HCT116 (cell line): ENCODE measurements around the gene ST7. TPM values are rescaled to one million over a fixed set of nuclear protein-coding genes. Genes with fewer than 3 reads are reported as not detected.

Experiments used
- ATAC-seq: fragments of 200-7000 bp; cut with Tn5 transposase; 2 replicates; pipeline ENCODE4 v1.9.1; 2020; ENCODE audit warnings: mild to moderate bottlenecking, moderate library complexity
- BruUV-seq: library from RNA; stranded (reverse); fragments of 400-500 nt; replicated peaks from 2 replicates; lab custom pipeline; 2021; lab: Mats Ljungman, UMichigan
- CTCF ChIA-PET: fragments of 300-600 bp; sonication (Branson Sonifier 250); formaldehyde crosslinking; loops from one replicate; lab custom pipeline; 2021; ENCODE audit warnings: antibody characterized with exemption; lab: Charles Lee
- POLR2A ChIA-PET: fragments of 300-600, 350-600 bp; sonication (Branson Sonifier 250); formaldehyde crosslinking; loops from one replicate; lab custom pipeline; 2021; ENCODE audit warnings: antibody characterized with exemption; lab: Charles Lee
- RAD21 ChIA-PET, 2 experiments: fragments of 300-600 bp; sonication (Branson Sonifier 250); formaldehyde crosslinking; loops; one replicate each; lab custom pipeline; 2023; ENCODE audit warnings: low total read pairs in 2 of 2; ENCODE audit not compliant: uncharacterized antibody in 2 of 2, unreplicated experiment in 2 of 2, low non-redundant PET in 1 of 2; lab: Charles Lee
- DNase-seq: peaks from one replicate; pipeline ENCODE4 v3.0.0-alpha.2; 2010; ENCODE audit warnings: low read depth, low spot score
- H2AFZ ChIP-seq: fragments of 200-600 bp; shearing (Covaris generic), sonication (generic); 2 replicates; pipeline ENCODE4 v1.6.1; 2017; ENCODE audit warnings: low read depth, mixed run types, mixed read lengths, antibody characterized with exemption, low read length; ENCODE audit not compliant: poor library complexity, severe bottlenecking
- H3K27ac ChIP-seq: 2 replicates; pipeline ENCODE4 v1.5.1; 2012; ENCODE audit warnings: low read depth, low read length
- H3K27me3 ChIP-seq: fragments of 200-600 bp; sonication (generic); 2 replicates; pipeline ENCODE4 v1.6.1; 2016; ENCODE audit warnings: mixed run types, low read length, mixed read lengths; ENCODE audit not compliant: insufficient read depth
- H3K36me3 ChIP-seq, 2 experiments: fragments of 200-500 bp in 1 of 2; fragments of 200-600 bp in 1 of 2; sonication (Bioruptor generic) in 1 of 2; sonication (generic) in 1 of 2; 2 replicates each; pipeline versions ENCODE4 v1.5.1 to v1.6.1; 2014 to 2016; ENCODE audit warnings: low read length in 2 of 2, inconsistent platforms in 1 of 2, mixed read lengths in 1 of 2, mixed run types in 1 of 2; ENCODE audit not compliant: insufficient read depth in 2 of 2, control insufficient read depth in 1 of 2
- H3K4me1 ChIP-seq, 2 experiments: fragments of 200-600 bp in 1 of 2; sonication (generic) in 1 of 2; 2 replicates each; pipeline versions ENCODE4 v1.5.1 to v1.6.1; 2012 to 2017; ENCODE audit warnings: low read length in 2 of 2, inconsistent platforms in 1 of 2, mild to moderate bottlenecking in 1 of 2, mixed read lengths in 1 of 2, mixed run types in 1 of 2, moderate library complexity in 1 of 2; ENCODE audit not compliant: insufficient read depth in 2 of 2, control insufficient read depth in 1 of 2
- H3K4me2 ChIP-seq: fragments of 200-600 bp; sonication (generic); 2 replicates; pipeline ENCODE4 v1.6.1; 2017; ENCODE audit warnings: mixed run types, low read length, mixed read lengths
- H3K4me3 ChIP-seq, 2 experiments: fragments of 200-600 bp in 1 of 2; sonication (generic) in 1 of 2; replicated peaks in 1 of 2; 2 replicates each; pipeline ENCODE4 v1.5.1; 2011 to 2016; ENCODE audit warnings: low read length in 2 of 2, control low read depth in 1 of 2, low read depth in 1 of 2, mild to moderate bottlenecking in 1 of 2, mixed read lengths in 1 of 2, mixed run types in 1 of 2
- H3K79me2 ChIP-seq: fragments of 200-600 bp; sonication (generic); 2 replicates; pipeline ENCODE4 v1.6.1; 2017; ENCODE audit warnings: mild to moderate bottlenecking, mixed run types, low read length, moderate library complexity, mixed read lengths; ENCODE audit not compliant: insufficient read depth
- H3K9ac ChIP-seq: fragments of 200-600 bp; sonication (generic); 2 replicates; pipeline ENCODE4 v1.6.1; 2016; ENCODE audit warnings: low read length, mixed read lengths
- H3K9me2 ChIP-seq: fragments of 200-600 bp; sonication (generic), shearing (Covaris generic); 2 replicates; pipeline ENCODE4 v1.6.1; 2017; ENCODE audit warnings: mixed run types, mild to moderate bottlenecking, moderate library complexity; ENCODE audit not compliant: insufficient read depth
- H3K9me3 ChIP-seq, 2 experiments: fragments of 200-500 bp in 1 of 2; fragments of 200-600 bp in 1 of 2; sonication (Bioruptor generic) in 1 of 2; sonication (generic) in 1 of 2; 2 replicates each; pipeline ENCODE4 v1.6.1; 2014 to 2017; ENCODE audit warnings: low read length in 2 of 2, mixed read lengths in 2 of 2, inconsistent platforms in 1 of 2, low read depth in 1 of 2, mild to moderate bottlenecking in 1 of 2, mixed run types in 1 of 2, moderate library complexity in 1 of 2; ENCODE audit not compliant: control insufficient read depth in 1 of 2, insufficient read depth in 1 of 2
- H4K20me1 ChIP-seq: fragments of 200-600 bp; sonication (generic), shearing (Covaris generic); 2 replicates; pipeline ENCODE4 v1.6.1; 2017; ENCODE audit warnings: mixed run types, mild to moderate bottlenecking, moderate library complexity; ENCODE audit not compliant: insufficient read depth
- CBX3 ChIP-seq: IDR thresholded peaks from 2 replicates; pipeline ENCODE4 v1.6.1; 2012; ENCODE audit warnings: low read depth
- CEBPB ChIP-seq: IDR thresholded peaks from 2 replicates; pipeline ENCODE4 v1.6.1; 2012; ENCODE audit warnings: low read depth
- EGR1 ChIP-seq: IDR thresholded peaks from 2 replicates; pipeline ENCODE4 v1.6.1; 2012; ENCODE audit warnings: low read depth
- ELF1 ChIP-seq: IDR thresholded peaks from 2 replicates; pipeline ENCODE4 v1.6.1; 2012; ENCODE audit warnings: low read depth, borderline replicate concordance
- EZH2phosphoT487 ChIP-seq: fragments of 200-600 bp; IDR thresholded peaks from 2 replicates; pipeline ENCODE4 v1.6.1; 2018; ENCODE audit warnings: antibody characterized with exemption, borderline replicate concordance
- FOSL1 ChIP-seq: IDR thresholded peaks from 2 replicates; pipeline ENCODE4 v1.6.1; 2012; ENCODE audit warnings: low read depth
- JUND ChIP-seq: IDR thresholded peaks from 2 replicates; pipeline ENCODE4 v1.6.1; 2012
- POLR2AphosphoS5 ChIP-seq: IDR thresholded peaks from 2 replicates; pipeline ENCODE4 v1.6.1; 2011; ENCODE audit warnings: mild to moderate bottlenecking, low read depth, low read length, moderate library complexity
- RAD21 ChIP-seq: IDR thresholded peaks from 2 replicates; pipeline ENCODE4 v1.6.1; 2012; ENCODE audit warnings: low read depth, mild to moderate bottlenecking
- TCF7L2 ChIP-seq: IDR thresholded peaks from 2 replicates; pipeline ENCODE4 v1.7.0; 2011; ENCODE audit warnings: borderline replicate concordance, inconsistent platforms; ENCODE audit not compliant: insufficient read depth, insufficient read length; ENCODE audit errors: extremely low read depth
- YY1 ChIP-seq: IDR thresholded peaks from 2 replicates; pipeline ENCODE4 v1.6.1; 2011; ENCODE audit warnings: low read length, low read depth, moderate library complexity, mild to moderate bottlenecking; ENCODE audit not compliant: insufficient replicate concordance; ENCODE audit errors: extremely low read depth
- ZFX ChIP-seq: fragments of 450-650 bp; IDR thresholded peaks from 2 replicates; pipeline ENCODE4 v1.6.1; 2017
- intact Hi-C: fragments of 100-400 bp; cut with micrococcal nuclease; formaldehyde crosslinking; loops from 2 replicates; pipeline ENCODE4 v1.10.0; 2022
- total RNA-seq: library from RNA; stranded (reverse); gene quantifications from one replicate; pipeline ENCODE4 v1.2.1, GENCODE V29; 2021; ENCODE audit not compliant: unreplicated experiment
- TF ChIP-seq, protein P1 (sequence below): IDR thresholded peaks from 2 replicates; pipeline ENCODE4 v1.6.1; 2012; ENCODE audit warnings: low read depth
- TF ChIP-seq, protein P2 (sequence below): IDR thresholded peaks from 2 replicates; pipeline ENCODE4 v1.6.1; 2012

Gene ST7
- total RNA-seq, 1 experiment from 2014 or later, result 12.6 TPM

DNA sequence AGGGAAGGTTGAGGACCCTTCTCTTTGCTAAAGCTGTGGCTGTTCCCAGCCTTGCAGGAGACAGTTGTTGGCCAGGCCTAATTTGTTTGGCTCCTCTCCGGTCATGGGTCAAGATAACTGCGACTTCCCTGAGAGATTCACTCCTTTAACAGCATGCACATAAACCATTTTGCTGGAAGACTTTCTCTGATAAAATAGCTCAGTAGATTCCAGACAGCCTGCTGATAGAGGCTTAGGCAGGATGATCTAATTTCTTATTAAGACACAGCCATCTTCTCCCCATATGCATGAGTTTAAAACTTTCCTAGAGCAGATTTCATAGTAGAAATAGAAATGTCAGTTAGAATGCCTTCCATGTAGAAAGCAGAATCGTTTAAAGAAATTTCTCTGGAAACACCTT is 187.6 kb downstream of the ST7 start:
- CTCF ChIA-PET, result interaction anchor here (1.2 kb wide), 1 partner anchor 13 kb away, joined by 3 read pairs; no protein-coding TSS in a partner anchor
- RAD21 ChIA-PET, result no interaction called here
- Histone ChIP-seq H3K4me1 (peaks cover 0 to 7% of the 10 kb centered on the region in 2 experiments; a peak in 1 of 4 replicates), H3K9ac (no peak overlapping the region), H2AFZ (no peak overlapping the region), H4K20me1 (no peaks in the 10 kb centered on the region), H3K9me2 (no peaks in the 10 kb centered on the region), H3K27ac (no peak overlapping the region), H3K36me3 (no peaks in the 10 kb centered on the region), H3K79me2 (no peaks in the 10 kb centered on the region), H3K4me3 (no peak overlapping the region), H3K27me3 (no peaks in the 10 kb centered on the region), H3K4me2 (no peak overlapping the region), H3K9me3 (no peaks in the 10 kb centered on the region)
- POLR2A ChIA-PET, result no interaction called here
- intact Hi-C loops, result no loop called here
- ATAC-seq (no peak), DNase-seq (no peak)
- TF ChIP-seq TCF7L2, result no peak
- TF ChIP-seq YY1, result no peak
- TF ChIP-seq ELF1, result no peak
- TF ChIP-seq CBX3, result no peak
- no peak for TF ChIP-seq EGR1
- TF ChIP-seq POLR2AphosphoS5, result no peak
- no peak for TF ChIP-seq ZFX
- TF ChIP-seq EZH2phosphoT487, result no peak
- TF ChIP-seq CEBPB, result no peak
- TF ChIP-seq JUND, result no peak
- TF ChIP-seq, protein P1, sequence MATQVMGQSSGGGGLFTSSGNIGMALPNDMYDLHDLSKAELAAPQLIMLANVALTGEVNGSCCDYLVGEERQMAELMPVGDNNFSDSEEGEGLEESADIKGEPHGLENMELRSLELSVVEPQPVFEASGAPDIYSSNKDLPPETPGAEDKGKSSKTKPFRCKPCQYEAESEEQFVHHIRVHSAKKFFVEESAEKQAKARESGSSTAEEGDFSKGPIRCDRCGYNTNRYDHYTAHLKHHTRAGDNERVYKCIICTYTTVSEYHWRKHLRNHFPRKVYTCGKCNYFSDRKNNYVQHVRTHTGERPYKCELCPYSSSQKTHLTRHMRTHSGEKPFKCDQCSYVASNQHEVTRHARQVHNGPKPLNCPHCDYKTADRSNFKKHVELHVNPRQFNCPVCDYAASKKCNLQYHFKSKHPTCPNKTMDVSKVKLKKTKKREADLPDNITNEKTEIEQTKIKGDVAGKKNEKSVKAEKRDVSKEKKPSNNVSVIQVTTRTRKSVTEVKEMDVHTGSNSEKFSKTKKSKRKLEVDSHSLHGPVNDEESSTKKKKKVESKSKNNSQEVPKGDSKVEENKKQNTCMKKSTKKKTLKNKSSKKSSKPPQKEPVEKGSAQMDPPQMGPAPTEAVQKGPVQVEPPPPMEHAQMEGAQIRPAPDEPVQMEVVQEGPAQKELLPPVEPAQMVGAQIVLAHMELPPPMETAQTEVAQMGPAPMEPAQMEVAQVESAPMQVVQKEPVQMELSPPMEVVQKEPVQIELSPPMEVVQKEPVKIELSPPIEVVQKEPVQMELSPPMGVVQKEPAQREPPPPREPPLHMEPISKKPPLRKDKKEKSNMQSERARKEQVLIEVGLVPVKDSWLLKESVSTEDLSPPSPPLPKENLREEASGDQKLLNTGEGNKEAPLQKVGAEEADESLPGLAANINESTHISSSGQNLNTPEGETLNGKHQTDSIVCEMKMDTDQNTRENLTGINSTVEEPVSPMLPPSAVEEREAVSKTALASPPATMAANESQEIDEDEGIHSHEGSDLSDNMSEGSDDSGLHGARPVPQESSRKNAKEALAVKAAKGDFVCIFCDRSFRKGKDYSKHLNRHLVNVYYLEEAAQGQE, result no peak
- TF ChIP-seq, protein P2, sequence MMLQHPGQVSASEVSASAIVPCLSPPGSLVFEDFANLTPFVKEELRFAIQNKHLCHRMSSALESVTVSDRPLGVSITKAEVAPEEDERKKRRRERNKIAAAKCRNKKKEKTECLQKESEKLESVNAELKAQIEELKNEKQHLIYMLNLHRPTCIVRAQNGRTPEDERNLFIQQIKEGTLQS, result no peak
- no peak for TF ChIP-seq FOSL1
- TF ChIP-seq RAD21, result no peak
- BruUV-seq, result no TSS peak
